Stimulated activated naive CD8-positive, alpha-beta T cell treated with anti-CD3 and anti-CD28 coated beads, Interleukin-15, amount 100 ng/mL, for 72 hours (primary cell): ENCODE results near the gene PFKFB2.
A peak's percentile ranks its signal among the peaks of the same experiment; 100 is the strongest.
"Not testable (repeated sequence)": the region's sequence is repeated elsewhere in the genome, so short reads cannot be mapped to it uniquely, and the experiment has no call there.

Experiments
- ATAC-seq: fragments of 150-1000 bp; cut with Tn5 transposase; 2 replicates; pipeline ENCODE4 v1.10.0; 2021; ENCODE audit warnings: mild to moderate bottlenecking, moderate library complexity
- DNase-seq, 2 donors: peaks; one replicate each; pipeline ENCODE4 v3.0.0; 2021 to 2022
- H3K27ac Mint-ChIP-seq, 2 donors: one replicate each; pipeline ENCODE4 v1.8.0; 2022; ENCODE audit warnings: mild to moderate bottlenecking in 2 of 2, mixed read lengths in 2 of 2, moderate library complexity in 2 of 2
- H3K27me3 Mint-ChIP-seq: one replicate; pipeline ENCODE4 v1.8.0; 2022; ENCODE audit warnings: mixed read lengths
- H3K4me1 Mint-ChIP-seq: one replicate; pipeline ENCODE4 v1.8.0; 2022; ENCODE audit warnings: mild to moderate bottlenecking, mixed read lengths
- H3K4me3 Mint-ChIP-seq, 2 donors: one replicate each; pipeline ENCODE4 v1.8.0; 2022; ENCODE audit warnings: mild to moderate bottlenecking in 2 of 2, mixed read lengths in 2 of 2, moderate library complexity in 1 of 2
- H3K9me3 Mint-ChIP-seq, 2 donors: one replicate each; pipeline ENCODE4 v1.8.0; 2022; ENCODE audit warnings: mixed read lengths in 2 of 2

PFKFB2 gene

DNA sequence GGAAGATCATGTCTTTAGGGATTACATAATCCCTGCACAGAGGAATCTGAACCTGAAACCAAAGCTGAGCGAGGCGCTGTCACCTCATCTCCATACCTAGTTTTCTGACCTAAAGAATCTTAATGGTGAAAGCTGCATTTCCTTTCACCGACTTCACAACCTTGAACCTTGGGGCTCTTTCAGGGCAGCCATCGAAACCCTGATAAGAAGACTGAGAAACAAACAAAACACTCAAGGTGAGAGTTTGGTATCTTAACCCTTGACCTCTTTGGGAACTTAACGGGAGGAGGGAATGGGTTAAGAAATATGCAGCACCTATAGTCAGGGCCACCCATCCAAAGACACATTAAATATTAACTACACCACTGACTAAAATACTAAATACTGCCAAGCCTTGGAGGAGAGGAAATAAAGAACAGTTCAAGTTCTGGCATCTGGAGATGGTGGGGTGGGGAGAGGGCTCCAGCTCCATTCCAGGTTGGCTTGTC is 22.5 kb upstream of the PFKFB2 start:
- DNase-seq: no peak
- peaks cover 54% of the 10 kb centered on the region for H3K27me3 Mint-ChIP-seq
- H3K4me3 Mint-ChIP-seq: no peak overlapping the region
- no peaks in the 10 kb centered on the region for H3K4me1 Mint-ChIP-seq
- no peaks in the 10 kb centered on the region for H3K9me3 Mint-ChIP-seq
- ATAC-seq: no peak
- no peak overlapping the region for H3K27ac Mint-ChIP-seq

GRCh38 chr1:207031016-207031415 is 22.1 kb upstream of the PFKFB2 start:
- ATAC-seq: no peak
- DNase-seq: no peak
- peaks cover 54% of the 10 kb centered on the region for H3K27me3 Mint-ChIP-seq
- H3K27ac Mint-ChIP-seq: no peak overlapping the region
- H3K9me3 Mint-ChIP-seq: no peaks in the 10 kb centered on the region
- H3K4me1 Mint-ChIP-seq: no peaks in the 10 kb centered on the region
- H3K4me3 Mint-ChIP-seq: no peak overlapping the region

GRCh38 chr1:207031632-207032264 is 21.3 kb upstream of the PFKFB2 start:
- ATAC-seq: no peak
- Mint-ChIP-seq H3K27me3 (peaks cover 53% of the 10 kb centered on the region), H3K4me3 (no peak overlapping the region)

DNA sequence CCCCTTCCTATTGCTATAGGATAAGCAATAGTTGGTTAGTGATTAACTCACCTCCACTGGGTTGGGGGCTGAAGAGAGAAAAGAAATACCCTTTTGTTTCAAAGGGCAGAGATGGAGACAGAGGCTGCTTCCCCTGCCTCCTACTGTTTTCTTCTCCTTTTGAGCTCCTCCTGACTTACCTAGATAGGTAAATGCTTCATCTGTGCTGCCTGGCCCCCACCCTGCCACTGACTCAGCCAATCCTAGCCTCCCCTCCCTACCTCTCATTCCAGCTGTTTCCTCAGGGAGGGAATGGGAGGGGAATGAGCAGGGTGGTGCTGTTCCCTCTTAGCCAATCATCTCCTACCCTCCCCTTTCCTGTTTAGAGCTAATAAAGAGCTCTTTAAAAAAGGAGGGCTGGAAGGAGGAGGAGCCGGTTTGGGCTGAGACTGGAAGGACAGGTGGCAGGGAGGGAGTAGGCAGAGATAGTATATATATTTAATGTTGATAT is 20.5 kb upstream of the PFKFB2 start, which contains the start of gene C1orf116:
Gene C1orf116, minus strand, starts transcription at position 229 of the 490 bp plus-strand sequence. CDS start 5,158 bp downstream, outside the sequence.
- H3K4me1 Mint-ChIP-seq: no peaks in the 10 kb centered on the region
- H3K27me3 Mint-ChIP-seq: peaks cover 45% of the 10 kb centered on the region
- no peak within 1 kb of the TSS for H3K27ac Mint-ChIP-seq
- H3K4me3 Mint-ChIP-seq: no peak within 1 kb of the TSS
- ATAC-seq: no peak
- H3K9me3 Mint-ChIP-seq: no peaks in the 10 kb centered on the region
- DNase-seq: no peak

More at GRCh38 chr1:207031632-207032264, 21.3 kb upstream of the PFKFB2 start:
- H3K9me3 Mint-ChIP-seq: no peaks in the 10 kb centered on the region
- no peak for DNase-seq
- H3K4me1 Mint-ChIP-seq: no peaks in the 10 kb centered on the region
- H3K27ac Mint-ChIP-seq: no peak overlapping the region

DNA sequence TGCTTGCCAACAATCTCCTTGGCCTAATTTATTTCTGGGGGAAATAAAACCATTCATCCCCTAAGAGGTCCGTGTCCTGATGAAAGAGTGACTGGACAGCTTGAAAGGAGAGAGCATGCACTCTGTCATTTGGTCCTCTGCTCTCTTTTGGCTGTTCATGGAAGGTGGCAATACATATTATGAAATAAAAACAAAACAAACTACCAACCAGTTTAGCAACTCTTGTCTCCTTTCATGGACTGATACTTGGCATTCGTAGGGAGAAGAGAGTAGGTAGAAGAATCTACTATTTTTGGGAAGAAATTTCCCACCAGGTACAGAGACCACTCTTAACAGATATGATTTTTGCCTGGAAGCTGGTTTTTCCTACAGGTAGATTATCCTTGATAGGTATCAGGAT is 19.8 kb upstream of the PFKFB2 start:
- Mint-ChIP-seq H3K27me3 (peaks cover 43% of the 10 kb centered on the region), H3K4me1 (no peaks in the 10 kb centered on the region), H3K4me3 (no peak overlapping the region), H3K9me3 (no peaks in the 10 kb centered on the region), H3K27ac (no peak overlapping the region)
- DNase-seq (no peak), ATAC-seq (no peak)

DNA sequence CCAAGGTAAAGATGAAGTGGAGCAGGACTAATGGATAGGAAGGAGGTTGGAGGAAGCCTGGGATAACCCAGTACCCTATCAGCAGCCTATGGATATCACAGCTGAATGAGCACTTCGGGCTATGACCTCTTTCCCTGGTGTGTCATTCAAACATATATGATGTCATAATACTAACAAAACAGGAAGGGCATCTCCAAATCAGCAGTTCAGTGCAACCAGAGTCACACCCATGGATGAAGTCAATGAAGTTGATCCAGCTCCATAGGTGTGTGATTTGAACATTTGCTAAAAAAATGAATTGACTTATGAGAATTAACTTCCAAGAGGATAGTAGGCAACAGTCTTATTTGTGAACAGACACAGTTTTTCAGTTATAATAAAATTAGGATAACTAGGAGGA is 18.9 kb upstream of the PFKFB2 start:
- Mint-ChIP-seq H3K27ac (no peak overlapping the region), H3K9me3 (no peaks in the 10 kb centered on the region), H3K4me1 (no peaks in the 10 kb centered on the region), H3K27me3 (peaks cover 34% of the 10 kb centered on the region), H3K4me3 (no peak overlapping the region)
- DNase-seq (no peak), ATAC-seq (no peak)

DNA sequence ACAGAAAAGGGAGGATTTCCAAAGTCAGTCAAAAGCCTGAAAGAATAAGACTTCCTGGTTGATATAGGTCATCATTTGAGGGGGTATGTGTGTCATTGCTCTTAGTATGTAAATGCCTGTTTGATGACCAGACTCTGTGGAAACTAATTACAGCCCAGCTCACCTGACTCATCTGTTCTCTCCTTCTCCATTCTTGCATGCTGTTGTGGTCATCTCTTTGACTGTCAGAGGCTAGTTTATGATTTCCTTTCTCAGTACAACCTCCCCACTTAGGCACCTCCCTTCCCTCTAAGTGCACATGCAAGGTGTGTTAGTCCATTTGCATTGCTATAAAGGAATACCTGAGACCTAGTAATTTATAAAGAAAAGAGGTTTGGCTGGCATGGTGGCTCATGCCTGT is 18.1 kb upstream of the PFKFB2 start:
- H3K4me3 Mint-ChIP-seq: no peak overlapping the region
- peak; percentile 79 for ATAC-seq

GRCh38 chr1:207035877-207036551 is 17.1 kb upstream of the PFKFB2 start:
- H3K27ac Mint-ChIP-seq: no peak overlapping the region
- ATAC-seq (peak; percentile 42), DNase-seq (no peak)
- no peaks in the 10 kb centered on the region for H3K4me1 Mint-ChIP-seq
- no peak overlapping the region for H3K4me3 Mint-ChIP-seq
- peaks cover 20% of the 10 kb centered on the region for H3K27me3 Mint-ChIP-seq
- H3K9me3 Mint-ChIP-seq: no peaks in the 10 kb centered on the region

More for the DNA sequence above, 18.1 kb upstream of the PFKFB2 start:
- no peak for DNase-seq
- Mint-ChIP-seq H3K4me1 (no peaks in the 10 kb centered on the region), H3K27me3 (peaks cover 30% of the 10 kb centered on the region), H3K9me3 (no peaks in the 10 kb centered on the region), H3K27ac (no peak overlapping the region)

- no peak for ATAC-seq
- H3K4me3 Mint-ChIP-seq: no peak overlapping the region
- H3K4me1 Mint-ChIP-seq: no peaks in the 10 kb centered on the region
- DNase-seq: no peak
- H3K27ac Mint-ChIP-seq: no peak overlapping the region
- H3K9me3 Mint-ChIP-seq: no peaks in the 10 kb centered on the region
- H3K27me3 Mint-ChIP-seq: peaks cover 11% of the 10 kb centered on the region
These were observed 16.2 kb upstream of the PFKFB2 start for GRCh38 chr1:207036865-207037264.

DNA sequence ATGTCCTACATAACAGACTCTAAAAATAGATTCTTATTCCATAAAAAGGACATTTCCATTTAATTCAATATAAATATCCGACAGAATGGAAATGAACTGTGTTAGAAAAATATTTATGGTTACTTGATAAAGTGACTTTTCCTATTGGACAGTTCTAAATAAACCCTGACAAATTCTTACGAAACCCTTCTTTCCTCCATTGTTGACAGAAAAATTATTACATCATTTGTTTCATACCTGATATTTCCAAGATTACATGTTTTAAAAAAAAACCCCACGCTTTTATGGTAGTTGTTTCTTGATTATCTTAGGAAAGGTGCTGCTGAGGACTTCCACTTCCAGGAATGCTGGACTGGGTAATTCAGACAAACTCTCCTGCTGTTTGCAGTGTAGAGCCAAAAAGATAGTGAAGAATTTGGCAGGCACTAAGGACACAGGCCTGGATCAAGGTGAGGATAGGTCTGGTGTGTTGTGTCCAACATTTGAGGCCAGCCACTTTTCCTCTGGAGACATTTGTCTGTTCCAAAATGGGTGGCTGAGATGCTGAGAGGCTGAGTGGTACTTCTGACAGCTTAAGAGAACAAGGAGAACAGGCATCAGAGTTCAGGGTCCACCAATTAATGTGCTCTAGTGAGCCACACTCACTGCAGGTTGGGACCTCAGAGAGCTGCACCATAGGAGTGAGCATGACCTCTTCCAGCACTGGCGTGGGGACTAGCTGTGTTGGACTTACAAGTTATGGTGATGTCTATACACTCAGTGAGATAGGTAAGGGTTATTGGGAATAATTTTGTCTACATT is 13.5 kb upstream of the PFKFB2 start:
- no peak for ATAC-seq
- Mint-ChIP-seq H3K9me3 (no peaks in the 10 kb centered on the region), H3K4me3 (no peak overlapping the region), H3K4me1 (peaks cover 7% of the 10 kb centered on the region), H3K27ac (no peak overlapping the region), H3K27me3 (no peaks in the 10 kb centered on the region)
- DNase-seq: no peak

DNA sequence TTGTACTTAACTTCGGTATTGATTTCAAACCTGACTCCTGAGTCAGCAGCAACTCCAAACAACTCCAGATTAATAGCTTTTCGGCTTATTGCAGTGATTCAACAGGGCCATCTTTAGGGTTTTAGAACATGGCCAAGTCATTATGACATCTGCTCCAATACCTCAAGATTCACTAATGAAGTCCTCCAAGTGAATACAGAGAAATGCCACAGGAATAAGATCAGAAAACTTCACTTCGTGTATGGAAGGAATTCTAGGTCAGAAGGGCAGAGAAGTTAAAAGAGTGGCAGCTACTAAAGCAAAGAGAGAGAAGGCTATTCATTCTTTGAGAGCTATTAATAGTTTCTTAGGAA is 12.9 kb upstream of the PFKFB2 start:
- Mint-ChIP-seq H3K4me1 (peaks cover 11% of the 10 kb centered on the region), H3K9me3 (no peaks in the 10 kb centered on the region), H3K27me3 (no peaks in the 10 kb centered on the region), H3K27ac (no peak overlapping the region), H3K4me3 (no peak overlapping the region)
- ATAC-seq: no peak
- no peak for DNase-seq

DNA sequence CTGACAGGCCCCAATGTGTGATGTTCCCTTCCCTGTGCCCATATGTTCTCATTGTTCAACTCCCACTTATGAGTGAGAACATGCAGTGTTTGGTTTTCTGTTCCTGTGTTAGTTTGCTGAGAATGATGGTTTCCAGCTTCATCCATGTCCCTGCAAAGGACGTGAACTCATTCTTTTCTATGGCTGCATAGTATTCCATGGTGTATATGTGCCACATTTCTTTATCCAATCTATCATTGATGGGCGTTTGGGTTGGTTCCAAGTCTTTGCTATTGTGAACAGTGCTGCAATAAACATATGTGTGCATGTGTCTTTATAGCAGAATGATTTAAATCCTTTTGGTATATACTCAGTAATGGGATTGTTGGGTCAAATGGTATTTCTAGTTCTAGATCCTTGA is 11.7 kb upstream of the PFKFB2 start:
- H3K9me3 Mint-ChIP-seq, H3K27me3 Mint-ChIP-seq, H3K27ac Mint-ChIP-seq, H3K4me3 Mint-ChIP-seq, ATAC-seq, DNase-seq: not testable (repeated sequence)
- peaks cover 21% of the 10 kb centered on the region for H3K4me1 Mint-ChIP-seq

DNA sequence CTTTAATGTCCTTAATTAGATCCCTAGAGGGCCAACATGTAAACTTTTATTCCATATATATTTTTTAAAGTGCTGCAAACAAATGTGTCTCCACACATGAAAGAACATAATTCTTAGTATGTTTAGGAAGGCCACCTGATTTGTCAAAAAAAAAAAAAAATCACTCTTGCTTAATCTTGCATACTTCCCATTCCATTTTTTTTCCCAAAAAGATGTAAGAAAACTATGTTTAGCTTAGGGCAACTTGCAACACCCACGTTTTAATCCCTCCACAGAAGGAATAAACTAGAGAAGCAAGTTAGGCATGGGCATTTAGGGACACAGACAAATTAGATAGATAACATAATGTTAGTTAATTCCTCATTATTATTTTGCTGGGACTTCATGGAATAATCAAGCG is 7.6 kb upstream of the PFKFB2 start:
- H3K4me1 Mint-ChIP-seq: peaks cover 48% of the 10 kb centered on the region
- no peaks in the 10 kb centered on the region for H3K27me3 Mint-ChIP-seq
- no peak overlapping the region for H3K4me3 Mint-ChIP-seq
- H3K9me3 Mint-ChIP-seq: no peaks in the 10 kb centered on the region
- ATAC-seq: no peak
- DNase-seq: no peak
- no peak overlapping the region for H3K27ac Mint-ChIP-seq

DNA sequence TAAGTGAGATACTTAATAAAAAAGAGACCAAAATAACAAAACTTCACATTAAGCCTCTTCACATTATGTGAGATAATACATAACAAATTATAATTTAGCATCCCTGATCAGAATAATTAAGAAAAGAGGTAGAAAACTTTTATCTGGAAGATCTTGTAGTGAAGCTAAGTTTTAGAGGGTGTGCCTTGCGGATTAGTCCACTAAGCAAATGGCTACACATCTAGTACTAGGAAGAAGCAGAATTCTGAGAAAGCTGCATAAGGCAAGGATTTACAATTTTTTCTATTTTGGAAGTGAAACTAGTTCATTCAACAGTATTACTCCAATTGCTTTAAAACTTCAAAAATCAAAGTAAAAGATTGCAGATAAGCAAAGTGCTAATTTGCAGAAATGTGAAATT is 5.6 kb upstream of the PFKFB2 start:
- Mint-ChIP-seq H3K4me1 (peaks cover 64% of the 10 kb centered on the region), H3K4me3 (peak overlapping the region in 1 of 2 donors; percentile 32), H3K27me3 (no peaks in the 10 kb centered on the region), H3K27ac (peak overlapping the region in 1 of 2 donors; percentile 25), H3K9me3 (no peaks in the 10 kb centered on the region)
- no peak for DNase-seq
- no peak for ATAC-seq

DNA sequence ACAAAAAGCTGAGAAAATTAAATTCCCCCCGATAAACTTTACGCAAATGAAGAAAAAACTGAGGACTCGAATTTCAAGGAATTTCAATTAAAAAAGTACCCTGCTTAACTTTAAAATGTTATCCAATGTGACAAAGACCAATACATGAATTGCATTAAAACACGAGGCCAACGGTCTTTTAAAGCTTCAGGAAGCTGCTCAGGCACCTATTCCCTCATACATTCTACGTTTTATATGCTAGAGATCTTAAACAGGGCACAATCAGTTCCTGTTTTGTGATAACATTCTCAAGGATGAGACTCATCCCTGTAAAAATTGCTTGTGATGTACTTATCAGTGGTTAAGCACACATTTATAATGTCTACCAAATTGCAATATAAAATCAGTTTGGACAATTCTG is 5.0 kb upstream of the PFKFB2 start:
- no peak for ATAC-seq
- no peaks in the 10 kb centered on the region for H3K9me3 Mint-ChIP-seq
- H3K27me3 Mint-ChIP-seq: no peaks in the 10 kb centered on the region
- no peak for DNase-seq
- no peak overlapping the region for H3K4me3 Mint-ChIP-seq
- H3K4me1 Mint-ChIP-seq: peaks cover 68% of the 10 kb centered on the region
- no peak overlapping the region for H3K27ac Mint-ChIP-seq

GRCh38 chr1:207049054-207049453 is 4.0 kb upstream of the PFKFB2 start:
- Mint-ChIP-seq H3K9me3 (no peaks in the 10 kb centered on the region), H3K4me3 (peak overlapping the region in 1 of 2 donors; percentile 100), H3K27ac (no peak overlapping the region), H3K4me1 (peaks cover 72% of the 10 kb centered on the region), H3K27me3 (no peaks in the 10 kb centered on the region)
- ATAC-seq (no peak), DNase-seq (no peak)
